Measurements from ENCODE around the gene CACNA1C. TPM values are rescaled to one million over a fixed set of nuclear protein-coding genes. Genes with fewer than 3 reads are reported as not detected.

The CACNA1C gene
- total and polyA plus RNA-seq, 8 donors = 0.31 to 55.8 (median 7.2) TPM

DNA sequence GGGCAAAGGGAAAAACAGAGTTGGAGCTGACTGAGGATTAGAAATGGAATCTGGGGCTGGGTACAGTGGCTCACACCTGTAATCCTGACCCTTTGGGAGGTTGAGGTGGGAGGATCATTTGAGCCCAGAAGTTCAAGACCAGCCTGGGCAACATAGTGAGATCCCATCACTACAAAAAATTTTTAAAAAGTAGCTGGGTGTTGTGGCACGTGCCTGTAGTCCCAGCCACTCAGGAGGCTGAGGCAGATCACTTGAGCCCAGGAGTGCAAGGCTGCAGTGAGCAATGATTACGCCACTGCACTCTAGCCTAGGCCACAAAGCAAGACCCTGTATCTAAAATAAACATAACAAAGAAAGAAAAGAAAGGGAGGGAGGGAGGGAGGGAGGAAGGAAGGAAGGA, 33.7 kb upstream of the CACNA1C start:
- Histone ChIP-seq H3K27ac (no peak overlapping the region), H3K4me1 (peaks cover 0 to 18% (median 7%) of the 10 kb centered on the region in 4 donors), H3K36me3 (no peaks in the 10 kb centered on the region), H3K4me3 (no peak overlapping the region), H3K9me3 (no peaks in the 10 kb centered on the region), H3K27me3 (no peaks in the 10 kb centered on the region)
- intact Hi-C loops (cut with DNase I; ENCODE audit: low total_unique reads) = no loop called here
- TF ChIP-seq, protein P1, sequence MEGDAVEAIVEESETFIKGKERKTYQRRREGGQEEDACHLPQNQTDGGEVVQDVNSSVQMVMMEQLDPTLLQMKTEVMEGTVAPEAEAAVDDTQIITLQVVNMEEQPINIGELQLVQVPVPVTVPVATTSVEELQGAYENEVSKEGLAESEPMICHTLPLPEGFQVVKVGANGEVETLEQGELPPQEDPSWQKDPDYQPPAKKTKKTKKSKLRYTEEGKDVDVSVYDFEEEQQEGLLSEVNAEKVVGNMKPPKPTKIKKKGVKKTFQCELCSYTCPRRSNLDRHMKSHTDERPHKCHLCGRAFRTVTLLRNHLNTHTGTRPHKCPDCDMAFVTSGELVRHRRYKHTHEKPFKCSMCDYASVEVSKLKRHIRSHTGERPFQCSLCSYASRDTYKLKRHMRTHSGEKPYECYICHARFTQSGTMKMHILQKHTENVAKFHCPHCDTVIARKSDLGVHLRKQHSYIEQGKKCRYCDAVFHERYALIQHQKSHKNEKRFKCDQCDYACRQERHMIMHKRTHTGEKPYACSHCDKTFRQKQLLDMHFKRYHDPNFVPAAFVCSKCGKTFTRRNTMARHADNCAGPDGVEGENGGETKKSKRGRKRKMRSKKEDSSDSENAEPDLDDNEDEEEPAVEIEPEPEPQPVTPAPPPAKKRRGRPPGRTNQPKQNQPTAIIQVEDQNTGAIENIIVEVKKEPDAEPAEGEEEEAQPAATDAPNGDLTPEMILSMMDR (IDR thresholded peaks at IDR 0.05) = no peak
- TF ChIP-seq POLR2A (IDR thresholded peaks at IDR 0.05) = no peak
- TF ChIP-seq POLR2AphosphoS5 (IDR thresholded peaks at IDR 0.05) = no peak
- no peak for TF ChIP-seq EP300 (IDR thresholded peaks at IDR 0.05)
- DNase-seq = no peak
- 40 to 71% (median 64%) methylated on average over 2 of the region's 2 CpGs for WGBS, 5 donors

DNA sequence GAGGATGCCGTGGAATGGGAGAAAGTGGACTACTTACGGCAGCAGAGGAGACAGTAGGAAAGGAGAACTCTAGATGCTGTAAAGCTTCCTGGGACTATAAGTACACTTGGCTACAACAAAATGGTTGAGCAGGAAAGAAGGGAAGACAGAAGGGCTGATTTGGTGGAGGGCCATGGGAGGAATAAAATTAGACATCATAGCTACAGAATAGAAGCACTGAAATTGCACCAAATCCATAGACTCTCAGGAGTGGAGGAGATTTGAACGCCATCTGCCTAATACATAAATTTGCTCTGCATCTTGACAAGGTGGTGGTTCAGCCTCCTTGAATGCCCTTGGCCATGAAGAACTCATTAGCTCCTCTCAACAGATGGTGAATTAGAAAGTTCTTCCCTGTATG, 32.3 kb upstream of the CACNA1C start:
- Histone ChIP-seq H3K9me3 (no peaks in the 10 kb centered on the region), H3K4me3 (no peak overlapping the region), H3K27ac (no peak overlapping the region), H3K36me3 (no peaks in the 10 kb centered on the region), H3K27me3 (no peaks in the 10 kb centered on the region), H3K4me1 (peaks cover 0 to 7% (median 0%) of the 10 kb centered on the region in 4 donors)
- TF ChIP-seq, protein P1 (IDR thresholded peaks at IDR 0.05) = no peak
- no peak for TF ChIP-seq POLR2AphosphoS5 (IDR thresholded peaks at IDR 0.05)
- TF ChIP-seq EP300 (IDR thresholded peaks at IDR 0.05) = no peak
- no peak for TF ChIP-seq POLR2A (IDR thresholded peaks at IDR 0.05)
- 93 to 97% (median 94%) methylated on average over 3 of the region's 3 CpGs for WGBS, 5 donors
- intact Hi-C loops (cut with DNase I; ENCODE audit: low total_unique reads) = no loop called here
- no peak for DNase-seq

DNA sequence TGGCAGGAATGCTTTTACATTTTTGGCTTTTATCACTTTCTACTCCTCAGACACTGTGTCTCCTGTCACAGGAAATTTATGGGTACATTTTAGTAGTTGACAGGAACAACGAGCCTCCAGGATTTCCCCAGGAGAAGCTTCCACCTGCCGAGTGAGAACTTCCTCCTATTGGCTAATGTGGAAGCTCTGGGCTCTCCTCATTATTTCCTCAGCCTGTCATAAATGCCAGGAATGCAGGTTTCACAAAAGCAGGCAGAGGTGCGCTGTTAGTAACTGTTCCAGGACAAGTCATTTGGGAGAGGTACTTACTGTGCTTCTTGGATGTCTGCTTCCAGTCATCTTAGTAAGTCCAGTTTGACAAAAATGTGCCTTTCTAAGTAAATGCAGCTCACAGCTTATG, 29.4 kb upstream of the CACNA1C start:
- H3K27me3 ChIP-seq = no peaks in the 10 kb centered on the region
- no peaks in the 10 kb centered on the region for H3K36me3 ChIP-seq
- intact Hi-C loops (cut with DNase I; ENCODE audit: low total_unique reads) = no loop called here
- 31 to 59% (median 42%) methylated on average over 3 of the region's 3 CpGs for WGBS, 5 donors
- H3K4me1 ChIP-seq = peaks cover 0 to 2% (median 0%) of the 10 kb centered on the region in 4 donors
- DNase-seq = no peak
- TF ChIP-seq POLR2A (IDR thresholded peaks at IDR 0.05) (no peak), POLR2AphosphoS5 (IDR thresholded peaks at IDR 0.05) (no peak), EP300 (IDR thresholded peaks at IDR 0.05) (no peak)
- TF ChIP-seq, protein P1 (IDR thresholded peaks at IDR 0.05) = no peak
- no peak overlapping the region for H3K27ac ChIP-seq
- H3K9me3 ChIP-seq = no peaks in the 10 kb centered on the region
- no peak overlapping the region for H3K4me3 ChIP-seq

DNA sequence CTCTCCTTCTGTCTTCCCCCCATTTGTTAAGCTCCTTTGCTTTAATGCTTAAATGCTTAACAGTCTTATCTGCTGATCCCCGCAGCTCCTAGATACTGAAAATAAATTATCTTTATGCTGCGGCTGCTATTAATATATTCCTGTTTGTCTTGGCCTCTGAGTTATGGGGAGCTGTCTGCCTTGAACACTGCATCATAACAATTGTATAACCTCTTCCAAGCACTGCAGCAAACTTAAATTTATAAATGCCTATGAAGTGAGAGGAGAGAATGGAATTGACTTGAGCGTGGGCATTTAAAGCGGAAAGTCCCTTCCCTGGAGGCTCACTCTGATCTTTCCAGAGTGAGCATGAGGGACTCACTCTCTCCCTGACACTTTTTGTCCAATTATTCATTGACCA, 25.4 kb upstream of the CACNA1C start:
- TF ChIP-seq EP300 (IDR thresholded peaks at IDR 0.05) (no peak), POLR2AphosphoS5 (IDR thresholded peaks at IDR 0.05) (no peak), POLR2A (IDR thresholded peaks at IDR 0.05) (no peak)
- TF ChIP-seq, protein P1 (IDR thresholded peaks at IDR 0.05) = no peak
- no peak overlapping the region for H3K27ac ChIP-seq
- H3K27me3 ChIP-seq = no peaks in the 10 kb centered on the region
- H3K4me1 ChIP-seq = no peaks in the 10 kb centered on the region
- intact Hi-C loops (cut with DNase I; ENCODE audit: low total_unique reads) = no loop called here
- no peak overlapping the region for H3K4me3 ChIP-seq
- no peaks in the 10 kb centered on the region for H3K9me3 ChIP-seq
- 45 to 58% (median 54%) methylated on average over 4 of the region's 4 CpGs for WGBS, 5 donors
- no peaks in the 10 kb centered on the region for H3K36me3 ChIP-seq
- DNase-seq = no peak
